Caki2 (cell line): ENCODE measurements around the gene GHRH. TPM values are rescaled to one million over a fixed set of nuclear protein-coding genes. Genes with fewer than 3 reads are reported as not detected.

Experiments used
- DNase-seq: peaks from one replicate; pipeline ENCODE4 v3.0.0-alpha.2; 2015; ENCODE audit warnings: low read depth
- in situ Hi-C: cut with HindIII; loops from 2 replicates; pipeline ENCODE4 v1.10.0; 2016; ENCODE audit warnings: low sequenced_read_pairs, low pct_unique_long_range_greater_than_20kb, mixed read lengths
- total RNA-seq: library from RNA; depleted of rRNA; stranded (reverse); fragments of >200 nt; shearing (Covaris generic); gene quantifications from 2 replicates; pipeline ENCODE4 v1.2.3, GENCODE V29; 2014; ENCODE audit warnings: low replicate concordance

GHRH gene
- total RNA-seq, 1 experiment from 2014 or later = not detected

GRCh38 chr20:37294262-37294981 lies 32.8 kb upstream of the GHRH start:
- in situ Hi-C loops = no loop called here
- DNase-seq = no peak

DNA sequence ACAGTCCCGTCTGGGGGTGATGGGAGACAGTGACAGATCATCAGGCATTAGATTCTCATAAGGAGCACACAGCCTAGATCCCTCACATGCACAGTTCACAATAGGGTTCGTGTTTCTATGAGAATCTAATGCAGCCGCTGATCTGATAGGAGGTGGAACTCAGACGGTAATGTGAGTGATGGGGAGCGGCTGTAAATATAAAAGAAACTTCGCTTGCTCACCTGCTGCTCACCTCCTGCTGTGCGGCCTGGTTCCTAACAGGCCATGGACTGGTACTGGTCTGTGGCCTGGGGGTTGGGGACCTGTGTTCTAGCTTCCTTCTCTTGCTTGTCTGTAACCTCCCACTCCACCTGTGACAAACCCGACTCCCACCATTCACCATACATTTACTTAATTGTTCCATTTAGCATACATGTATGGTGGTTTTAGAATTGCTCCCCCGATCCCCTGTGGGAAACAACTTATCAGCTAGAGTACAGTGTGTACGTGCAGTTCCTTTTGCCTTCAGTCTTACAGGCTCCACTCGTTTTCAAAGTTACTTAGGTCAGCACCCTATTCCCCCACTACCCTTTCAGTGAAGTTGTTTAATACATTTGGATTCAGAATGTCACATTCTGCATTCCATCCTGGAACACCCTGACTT lies 31.8 kb upstream of the GHRH start:
- in situ Hi-C loops = no loop called here
- DNase-seq = no peak

DNA sequence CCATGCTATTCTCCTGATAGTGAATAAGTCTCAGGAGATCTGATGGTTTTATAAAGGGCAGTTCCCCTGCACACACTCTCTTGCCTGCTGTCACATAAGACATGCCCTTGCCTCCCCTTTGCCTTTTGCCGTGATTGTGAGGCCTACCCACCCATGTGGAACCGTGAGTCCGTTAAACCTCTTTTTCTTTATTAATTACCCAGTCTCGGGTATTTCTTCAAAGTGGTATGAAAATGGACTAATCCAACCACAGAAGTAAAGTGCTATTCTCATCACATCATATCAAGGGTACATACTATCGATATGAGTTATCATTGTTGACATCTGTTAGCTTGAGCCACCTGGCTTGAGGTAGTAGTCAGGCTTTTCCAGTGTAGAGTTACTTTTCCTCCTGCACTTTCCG lies 30.1 kb upstream of the GHRH start:
- in situ Hi-C loops = no loop called here
- no peak for DNase-seq

DNA sequence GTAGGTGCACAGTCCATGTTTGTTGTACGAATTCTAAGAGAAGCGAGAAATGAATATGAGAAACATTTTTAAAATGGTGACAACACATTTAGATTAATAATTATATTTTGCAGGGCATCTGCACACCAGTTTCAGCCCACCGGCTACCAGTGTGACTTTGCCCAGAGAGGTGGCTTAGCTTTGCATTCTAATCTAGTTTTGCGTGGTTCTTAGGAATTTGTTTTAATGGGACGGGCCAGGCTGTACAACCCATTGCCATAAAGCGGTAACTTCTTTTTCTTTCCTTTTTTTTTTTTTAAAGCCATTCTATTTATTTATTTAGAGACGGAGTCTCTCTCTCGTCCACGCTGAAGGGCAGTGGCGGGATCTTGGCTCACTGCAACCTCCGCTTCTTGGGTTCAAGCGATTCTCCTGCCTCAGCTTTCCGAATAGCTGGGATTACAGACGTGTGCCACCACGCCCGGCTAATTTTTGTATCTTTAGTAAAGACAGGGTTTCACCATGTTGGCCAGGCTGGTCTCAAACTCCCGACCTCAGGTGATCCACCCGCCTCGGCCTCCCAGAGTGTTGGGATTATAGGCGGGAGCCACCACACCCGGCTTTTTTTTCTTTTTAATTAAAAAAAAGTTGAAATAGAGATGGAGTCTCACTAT lies 28.7 kb upstream of the GHRH start:
- DNase-seq = no peak
- in situ Hi-C loops = no loop called here

GRCh38 chr20:37288091-37288490 lies 26.5 kb upstream of the GHRH start:
- in situ Hi-C loops = no loop called here
- no peak for DNase-seq

DNA sequence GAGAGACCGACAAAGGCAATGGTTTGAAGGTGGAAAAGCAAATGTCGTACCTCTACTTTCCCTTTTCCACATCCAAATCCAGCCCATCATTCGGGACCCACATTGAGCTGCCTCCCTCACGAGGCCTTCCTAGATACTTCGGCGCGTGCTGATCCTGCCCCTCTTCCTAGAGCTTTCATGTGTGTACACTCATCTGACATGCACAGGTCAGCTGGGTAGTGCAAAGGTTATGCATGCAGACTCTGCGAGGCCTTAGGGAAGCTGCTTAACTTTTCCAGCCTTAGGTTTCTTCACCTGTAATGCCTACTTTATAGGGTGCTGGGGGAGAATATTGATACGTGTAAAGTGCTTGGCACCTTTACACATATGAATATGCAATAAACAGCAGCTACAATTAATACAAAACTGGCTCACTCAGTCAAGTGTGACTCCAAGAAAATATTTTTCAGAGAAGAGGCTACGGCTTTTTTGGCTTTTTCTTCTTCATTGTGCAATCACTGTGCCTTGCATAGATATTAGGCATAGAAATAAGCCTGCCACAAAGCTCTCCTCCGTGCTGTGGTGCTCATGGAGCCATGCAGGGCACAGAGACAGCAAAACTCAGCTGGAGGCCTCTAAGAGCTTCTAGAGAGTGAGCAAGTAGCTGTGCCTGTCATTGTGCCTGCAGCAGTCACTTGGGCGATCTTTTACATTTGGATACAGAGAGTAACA lies 24.2 kb upstream of the GHRH start:
- DNase-seq = no peak
- in situ Hi-C loops = no loop called here

DNA sequence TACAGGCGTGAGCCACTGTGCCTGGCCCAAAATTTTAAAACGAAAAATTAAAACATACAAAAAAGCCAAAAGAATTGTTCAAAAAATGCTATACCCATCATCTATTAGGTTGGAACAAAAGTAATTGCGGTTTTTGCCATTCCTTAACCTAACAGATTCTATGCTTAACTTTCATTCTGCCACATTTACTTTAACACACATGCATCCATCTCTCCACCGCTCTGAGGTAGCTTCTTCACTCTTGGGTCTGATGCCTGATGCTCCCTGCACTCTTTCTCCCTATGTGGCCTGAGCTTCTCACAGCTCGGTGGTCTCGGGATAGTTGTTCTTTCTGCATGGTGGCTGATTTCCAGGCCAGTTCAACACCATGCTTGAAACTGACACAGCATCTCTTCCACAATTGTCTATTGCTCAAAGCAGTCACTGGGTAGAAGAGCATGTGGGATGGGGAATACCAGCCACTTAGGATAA lies 23.1 kb upstream of the GHRH start:
- DNase-seq = no peak
- in situ Hi-C loops = no loop called here

- DNase-seq = no peak
- in situ Hi-C loops = no loop called here
Observed at GRCh38 chr20:37283530-37284195, 22.0 kb upstream of the GHRH start.

- in situ Hi-C loops = no loop called here
- peak; percentile 44 for DNase-seq
Observed at GRCh38 chr20:37282556-37282955, 20.9 kb upstream of the GHRH start.

DNA sequence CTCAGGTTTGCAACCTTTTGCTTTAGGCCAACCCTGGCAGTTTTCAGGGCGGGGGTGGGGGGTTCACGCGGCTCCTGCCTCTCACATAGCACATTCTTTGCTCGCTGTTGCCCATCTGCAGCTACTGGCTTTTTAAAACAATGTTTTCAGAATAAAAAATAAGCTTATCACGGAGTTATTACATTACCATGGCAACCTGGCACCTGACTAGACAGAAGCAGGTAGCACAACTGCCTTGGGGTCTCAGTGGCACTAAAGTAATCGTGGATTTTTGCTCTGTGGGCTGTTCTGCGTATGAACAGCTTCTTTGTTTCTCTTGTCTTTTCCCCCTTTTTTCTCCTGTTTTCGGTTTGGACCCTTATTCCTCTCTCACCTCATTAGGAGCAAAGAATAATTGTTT lies 18.8 kb upstream of the GHRH start:
- DNase-seq = no peak
- in situ Hi-C loops = no loop called here

GRCh38 chr20:37279820-37280219 lies 18.2 kb upstream of the GHRH start:
- no peak for DNase-seq
- in situ Hi-C loops = no loop called here

DNA sequence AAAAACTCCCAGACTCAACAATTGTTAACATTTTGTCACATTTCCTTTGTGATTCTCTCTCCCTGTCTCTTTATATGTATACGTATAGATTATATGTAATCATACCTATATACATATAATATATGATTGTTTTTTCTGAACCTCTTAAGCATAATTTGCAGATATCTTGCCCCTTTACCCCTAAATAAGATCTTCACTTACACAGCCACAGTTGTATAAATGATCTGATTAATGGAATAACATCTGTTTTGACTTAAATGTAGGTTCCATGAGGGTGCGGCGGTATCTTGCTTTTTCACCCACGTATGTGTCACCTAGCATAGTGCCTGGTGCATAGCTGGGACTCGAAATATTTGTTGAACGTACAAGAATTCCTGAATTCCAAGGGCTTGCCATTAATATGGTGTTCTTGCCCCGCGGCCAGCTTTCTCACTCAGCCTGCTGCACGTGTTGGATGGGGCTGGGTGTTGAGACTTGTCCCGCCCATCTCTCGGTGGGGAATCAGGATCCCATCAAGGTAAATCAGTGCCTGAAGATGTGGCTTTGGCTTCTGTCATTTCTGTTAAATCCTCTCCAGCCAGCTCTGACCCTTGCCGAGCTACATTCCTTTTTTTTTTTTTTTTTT lies 17.5 kb upstream of the GHRH start:
- in situ Hi-C loops = no loop called here

GRCh38 chr20:37277253-37277593 lies 15.6 kb upstream of the GHRH start:
- in situ Hi-C loops = no loop called here
- DNase-seq = no peak

More for the DNA sequence above, 17.5 kb upstream of the GHRH start:
- DNase-seq = no peak

- DNase-seq = peak; percentile 52
- in situ Hi-C loops = no loop called here
Observed at GRCh38 chr20:37276494-37277252, 15.1 kb upstream of the GHRH start.

DNA sequence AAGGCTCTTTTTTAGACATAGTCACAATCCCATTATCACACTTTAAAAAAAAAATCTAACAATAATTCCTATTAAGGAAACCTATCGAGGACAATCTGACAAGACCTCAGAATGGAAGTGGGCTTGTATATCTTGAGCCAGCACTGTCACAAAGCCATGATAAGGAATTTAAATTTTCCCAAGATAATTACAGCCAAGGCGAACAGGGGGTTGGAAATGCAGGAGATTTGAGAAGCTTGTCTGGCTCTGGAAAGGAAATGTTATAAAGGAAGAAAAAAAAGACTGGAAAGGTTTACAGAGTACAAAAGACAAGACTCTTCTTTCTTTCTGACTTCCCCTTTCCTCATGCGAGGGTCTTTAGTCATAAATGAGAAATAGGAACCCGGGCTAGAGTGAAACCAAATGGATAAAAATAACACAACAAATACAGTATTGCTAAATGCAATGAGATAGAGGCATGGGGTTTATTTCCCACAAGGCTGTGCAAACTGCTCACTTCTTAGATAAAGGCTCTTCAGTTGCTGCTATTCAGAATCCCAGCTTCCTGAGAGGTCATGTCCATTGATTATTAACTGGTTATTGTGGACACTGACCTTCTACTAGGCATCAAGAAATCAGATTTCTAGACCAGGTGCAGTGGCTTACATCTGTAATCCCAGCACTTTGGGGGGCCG lies 13.4 kb upstream of the GHRH start:
- in situ Hi-C loops = no loop called here

GRCh38 chr20:37273988-37274387 lies 12.4 kb upstream of the GHRH start:
- in situ Hi-C loops = no loop called here

More for the DNA sequence above, 13.4 kb upstream of the GHRH start:
- no peak for DNase-seq

GRCh38 chr20:37271421-37271768 lies 9.8 kb upstream of the GHRH start:
- no peak for DNase-seq
- in situ Hi-C loops = no loop called here

More at GRCh38 chr20:37273988-37274387, 12.4 kb upstream of the GHRH start:
- DNase-seq = no peak
